K562 (cell line): ENCODE results near the gene FTL. TPM values are rescaled to one million over a fixed set of nuclear protein-coding genes. Genes with fewer than 3 reads are reported as not detected.

Experiments used
- ARHGAP35 ChIP-seq: fragments of 450-650 bp; IDR thresholded peaks from 2 replicates; pipeline ENCODE4 v1.6.1; 2018; ENCODE audit not compliant: partially characterized antibody
- DPF2 ChIP-seq: fragments of 450-650 bp; IDR thresholded peaks from 2 replicates; pipeline ENCODE4 v1.6.1; 2016
- ELF2 ChIP-seq: fragments of 250-450 bp; sonication (Bioruptor Pico); IDR thresholded peaks from 2 replicates; pipeline ENCODE4 v1.5.0; 2021; ENCODE audit warnings: mild to moderate bottlenecking
- HEY1 ChIP-seq: fragments of 250-450 bp; sonication (Bioruptor Pico); IDR thresholded peaks from 2 replicates; pipeline ENCODE4 v1.5.0; 2020; ENCODE audit warnings: mild to moderate bottlenecking, moderate library complexity, borderline replicate concordance
- HOXB6 ChIP-seq: fragments of 250-450 bp; sonication (Bioruptor Pico); IDR thresholded peaks from 2 replicates; pipeline ENCODE4 v1.5.1; 2022; ENCODE audit warnings: mild to moderate bottlenecking, borderline replicate concordance
- KLF6 ChIP-seq: fragments of 250-450 bp; sonication (Bioruptor Pico); IDR thresholded peaks from 2 replicates; pipeline ENCODE4 v1.4.0; 2020; ENCODE audit warnings: mild to moderate bottlenecking, moderate library complexity, borderline replicate concordance
- PHF8 ChIP-seq: fragments of 200-600 bp; sonication (generic); IDR thresholded peaks from 2 replicates; pipeline ENCODE4 v1.6.1; 2012; ENCODE audit warnings: mixed run types, mild to moderate bottlenecking, inconsistent platforms, low read length, moderate library complexity, borderline replicate concordance
- RBBP5 ChIP-seq: fragments of 200-600 bp; sonication (generic); IDR thresholded peaks from 2 replicates; pipeline ENCODE4 v1.6.1; 2012; ENCODE audit warnings: borderline replicate concordance, mild to moderate bottlenecking, low read length, control low read depth, inconsistent platforms; ENCODE audit not compliant: insufficient read depth, poor library complexity, severe bottlenecking
- RBM15 ChIP-seq: fragments of 200-400 bp; formaldehyde crosslinking; IDR thresholded peaks from 2 replicates; pipeline ENCODE4 v1.6.1; 2018; ENCODE audit warnings: mild to moderate bottlenecking, low read length, moderate library complexity; ENCODE audit not compliant: insufficient read depth
- SMARCE1 ChIP-seq: fragments of 450-650 bp; IDR thresholded peaks from 2 replicates; pipeline ENCODE4 v1.7.1; 2016; ENCODE audit warnings: mild to moderate bottlenecking
- TBL1XR1 ChIP-seq, 2 experiments: IDR thresholded peaks; 2 replicates each; pipeline ENCODE4 v1.6.1; 2012; ENCODE audit warnings: improper control_type of control experiment in 2 of 2, low read length in 2 of 2, mild to moderate bottlenecking in 1 of 2
- TEAD1 ChIP-seq, 2 experiments: fragments of 450-650 bp in 1 of 2; sonication (generic) in 1 of 2; formaldehyde crosslinking; IDR thresholded peaks; 2 replicates each; pipeline versions ENCODE4 v1.4.0 to v1.8.0; 2020 to 2022; ENCODE audit warnings: mild to moderate bottlenecking in 2 of 2, missing genetic modification reagents in 1 of 2
- TEAD2 ChIP-seq: fragments of 450-650 bp; IDR thresholded peaks from 2 replicates; pipeline ENCODE4 v1.6.1; 2016; ENCODE audit warnings: missing genetic modification characterization, control low read depth, missing compliant biosample characterization
- TRIM28 ChIP-seq: fragments of 450-650 bp; IDR thresholded peaks from 2 replicates; pipeline ENCODE4 v1.6.1; 2017
- ZBED1 ChIP-seq: IDR thresholded peaks from 2 replicates; pipeline ENCODE4 v1.6.1; 2014
- ZC3H11A ChIP-seq: IDR thresholded peaks from 2 replicates; pipeline ENCODE4 v1.6.1; 2012; ENCODE audit warnings: low read depth, low read length, improper control_type of control experiment
- ZNF217 ChIP-seq: sonication (generic); formaldehyde crosslinking; IDR thresholded peaks from 2 replicates; pipeline ENCODE4 v1.8.0; 2022; ENCODE audit warnings: mild to moderate bottlenecking, missing genetic modification reagents
- ZNF551 ChIP-seq: fragments of 250-450 bp; sonication (Bioruptor Pico); IDR thresholded peaks from 2 replicates; pipeline ENCODE4 v1.5.0; 2021; ENCODE audit warnings: mild to moderate bottlenecking, moderate library complexity
- ZNF717 ChIP-seq: fragments of 250-450 bp; sonication (Bioruptor Pico); IDR thresholded peaks from 2 replicates; pipeline ENCODE4 v1.5.0; 2021
- polyA plus RNA-seq, 8 experiments: library from polyadenylated mRNA; depleted of rRNA in 4 of 8; stranded (reverse) in 5 of 8; unstranded in 3 of 8; fragments of >200 nt; fragmentation: Nextera tagmentation in 2 of 8; fragmentation: Illumina TruSeq in 1 of 8; extraction: Ambion mirVana in 2 of 8; extraction: Trizol in 1 of 8; gene quantifications; 2 replicates each; pipeline versions ENCODE4 v1.2.1 to v1.2.3, GENCODE V29; 2011 to 2014; ENCODE audit warnings: inconsistent platforms in 1 of 8, missing spikeins in 1 of 8
- total RNA-seq, 7 experiments: library from RNA; depleted of rRNA in 6 of 7; stranded (reverse); fragments of >200 nt in 6 of 7; fragmentation: Illumina TruSeq in 2 of 7; extraction: Trizol in 2 of 7; gene quantifications; 2 replicates each; pipeline versions ENCODE4 v1.2.1 to v1.2.3, GENCODE V29; 2011 to 2021; ENCODE audit warnings: low replicate concordance in 1 of 7
- TF ChIP-seq, protein P1 (sequence below): fragments of 450-650 bp; conservative IDR thresholded peaks from 2 replicates; pipeline ENCODE4 v1.6.1; 2016; ENCODE audit warnings: missing genetic modification characterization, low read depth, mild to moderate bottlenecking, missing compliant biosample characterization, moderate library complexity
- TF ChIP-seq, protein P2 (sequence below), 3 experiments: fragments of 200-800 bp in 1 of 3; fragments of 250-450 bp in 1 of 3; fragments of 450-650 bp in 1 of 3; sonication (Bioruptor Pico) in 1 of 3; sonication (Bioruptor generic) in 1 of 3; formaldehyde crosslinking in 1 of 3; IDR thresholded peaks; 2 replicates each; pipeline versions ENCODE4 v1.6.1 to v1.8.0; 2016 to 2022; ENCODE audit warnings: mild to moderate bottlenecking in 2 of 3, missing genetic modification characterization in 2 of 3, missing compliant biosample characterization in 1 of 3, moderate library complexity in 1 of 3
- TF ChIP-seq, protein P3 (sequence below): conservative IDR thresholded peaks from 2 replicates; pipeline ENCODE4 v1.6.1; 2011; ENCODE audit warnings: low read depth, mild to moderate bottlenecking, low read length; ENCODE audit not compliant: control insufficient read depth

The FTL gene
- total and polyA plus RNA-seq, 9 of the 15 experiments (the other 6 are each of a cell fraction or from before 2014, with no cell fraction given): 1,231 to 27,415 (median 3,965) TPM

DNA sequence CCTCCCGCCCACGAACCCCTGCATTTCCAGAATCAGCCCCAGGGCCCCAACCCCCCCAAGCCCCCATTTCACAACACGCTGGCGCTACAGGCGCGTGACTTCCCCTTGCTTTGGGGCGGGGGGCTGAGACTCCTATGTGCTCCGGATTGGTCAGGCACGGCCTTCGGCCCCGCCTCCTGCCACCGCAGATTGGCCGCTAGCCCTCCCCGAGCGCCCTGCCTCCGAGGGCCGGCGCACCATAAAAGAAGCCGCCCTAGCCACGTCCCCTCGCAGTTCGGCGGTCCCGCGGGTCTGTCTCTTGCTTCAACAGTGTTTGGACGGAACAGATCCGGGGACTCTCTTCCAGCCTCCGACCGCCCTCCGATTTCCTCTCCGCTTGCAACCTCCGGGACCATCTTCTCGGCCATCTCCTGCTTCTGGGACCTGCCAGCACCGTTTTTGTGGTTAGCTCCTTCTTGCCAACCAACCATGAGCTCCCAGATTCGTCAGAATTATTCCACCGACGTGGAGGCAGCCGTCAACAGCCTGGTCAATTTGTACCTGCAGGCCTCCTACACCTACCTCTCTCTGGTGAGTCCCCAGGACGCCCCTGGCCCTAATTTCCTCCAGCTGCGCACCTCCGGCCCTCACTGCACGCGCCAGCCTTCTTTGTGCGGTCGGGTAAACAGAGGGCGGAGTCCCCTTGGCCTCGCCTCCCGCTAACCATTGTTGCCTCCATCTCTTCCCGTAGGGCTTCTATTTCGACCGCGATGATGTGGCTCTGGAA, at the start of gene FTL (continued):
- TF ChIP-seq TEAD1 (CRISPR knock-in tag; IDR thresholded peaks at IDR 0.05): 0 out of 4 replicates have a peak, but pooled peaks of 1 of the 2 experiments have one; percentile 13
- TF ChIP-seq HOXB6: 0 out of 2 replicates have a peak, but pooled peaks have one; percentile 24
- TF ChIP-seq, protein P1, sequence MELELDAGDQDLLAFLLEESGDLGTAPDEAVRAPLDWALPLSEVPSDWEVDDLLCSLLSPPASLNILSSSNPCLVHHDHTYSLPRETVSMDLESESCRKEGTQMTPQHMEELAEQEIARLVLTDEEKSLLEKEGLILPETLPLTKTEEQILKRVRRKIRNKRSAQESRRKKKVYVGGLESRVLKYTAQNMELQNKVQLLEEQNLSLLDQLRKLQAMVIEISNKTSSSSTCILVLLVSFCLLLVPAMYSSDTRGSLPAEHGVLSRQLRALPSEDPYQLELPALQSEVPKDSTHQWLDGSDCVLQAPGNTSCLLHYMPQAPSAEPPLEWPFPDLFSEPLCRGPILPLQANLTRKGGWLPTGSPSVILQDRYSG (tag): 0 out of 2 replicates have a peak, but pooled peaks have one; percentile 14
- peak; percentile 52; the same call in 1 of the 2 replicates for TF ChIP-seq TRIM28
- TF ChIP-seq, protein P2, sequence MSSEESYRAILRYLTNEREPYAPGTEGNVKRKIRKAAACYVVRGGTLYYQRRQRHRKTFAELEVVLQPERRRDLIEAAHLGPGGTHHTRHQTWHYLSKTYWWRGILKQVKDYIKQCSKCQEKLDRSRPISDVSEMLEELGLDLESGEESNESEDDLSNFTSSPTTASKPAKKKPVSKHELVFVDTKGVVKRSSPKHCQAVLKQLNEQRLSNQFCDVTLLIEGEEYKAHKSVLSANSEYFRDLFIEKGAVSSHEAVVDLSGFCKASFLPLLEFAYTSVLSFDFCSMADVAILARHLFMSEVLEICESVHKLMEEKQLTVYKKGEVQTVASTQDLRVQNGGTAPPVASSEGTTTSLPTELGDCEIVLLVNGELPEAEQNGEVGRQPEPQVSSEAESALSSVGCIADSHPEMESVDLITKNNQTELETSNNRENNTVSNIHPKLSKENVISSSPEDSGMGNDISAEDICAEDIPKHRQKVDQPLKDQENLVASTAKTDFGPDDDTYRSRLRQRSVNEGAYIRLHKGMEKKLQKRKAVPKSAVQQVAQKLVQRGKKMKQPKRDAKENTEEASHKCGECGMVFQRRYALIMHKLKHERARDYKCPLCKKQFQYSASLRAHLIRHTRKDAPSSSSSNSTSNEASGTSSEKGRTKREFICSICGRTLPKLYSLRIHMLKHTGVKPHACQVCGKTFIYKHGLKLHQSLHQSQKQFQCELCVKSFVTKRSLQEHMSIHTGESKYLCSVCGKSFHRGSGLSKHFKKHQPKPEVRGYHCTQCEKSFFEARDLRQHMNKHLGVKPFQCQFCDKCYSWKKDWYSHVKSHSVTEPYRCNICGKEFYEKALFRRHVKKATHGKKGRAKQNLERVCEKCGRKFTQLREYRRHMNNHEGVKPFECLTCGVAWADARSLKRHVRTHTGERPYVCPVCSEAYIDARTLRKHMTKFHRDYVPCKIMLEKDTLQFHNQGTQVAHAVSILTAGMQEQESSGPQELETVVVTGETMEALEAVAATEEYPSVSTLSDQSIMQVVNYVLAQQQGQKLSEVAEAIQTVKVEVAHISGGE (CRISPR knock-in tag; IDR thresholded peaks at IDR 0.05): no peak
- TF ChIP-seq ZBED1: peak; percentile 94
- no peak for TF ChIP-seq ARHGAP35
- TF ChIP-seq KLF6 (CRISPR knock-in tag): peak; percentile 58
- peak; percentile 72 for TF ChIP-seq PHF8
- no peak for TF ChIP-seq ELF2
- no peak for TF ChIP-seq SMARCE1
- no peak; the same call in 1 of the 2 replicates for TF ChIP-seq DPF2
- TF ChIP-seq RBBP5: peak; percentile 64
- no peak for TF ChIP-seq ZNF717
- TF ChIP-seq HEY1 (CRISPR knock-in tag): peak; percentile 63; the same call in 1 of the 2 replicates
- TF ChIP-seq RBM15: no peak
- 0 out of 4 replicates have a peak, but pooled peaks of 1 of the 2 experiments have one; percentile 57 for TF ChIP-seq TBL1XR1 (IDR thresholded peaks at IDR 0.05; ENCODE audit: low read length in 2 of 2)
- TF ChIP-seq ZNF551: no peak
- TF ChIP-seq ZNF217 (CRISPR knock-in tag): no peak
- TF ChIP-seq, protein P3, sequence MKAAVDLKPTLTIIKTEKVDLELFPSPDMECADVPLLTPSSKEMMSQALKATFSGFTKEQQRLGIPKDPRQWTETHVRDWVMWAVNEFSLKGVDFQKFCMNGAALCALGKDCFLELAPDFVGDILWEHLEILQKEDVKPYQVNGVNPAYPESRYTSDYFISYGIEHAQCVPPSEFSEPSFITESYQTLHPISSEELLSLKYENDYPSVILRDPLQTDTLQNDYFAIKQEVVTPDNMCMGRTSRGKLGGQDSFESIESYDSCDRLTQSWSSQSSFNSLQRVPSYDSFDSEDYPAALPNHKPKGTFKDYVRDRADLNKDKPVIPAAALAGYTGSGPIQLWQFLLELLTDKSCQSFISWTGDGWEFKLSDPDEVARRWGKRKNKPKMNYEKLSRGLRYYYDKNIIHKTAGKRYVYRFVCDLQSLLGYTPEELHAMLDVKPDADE: peak; percentile 91
- TF ChIP-seq ZC3H11A: no peak
- no peak for TF ChIP-seq TEAD2 (tag)
